Stimulated activated CD4-positive, alpha-beta T cell treated with anti-CD3 and anti-CD28 coated beads, Interleukin-15, amount 100 ng/mL, for 48 hours (primary cell): ENCODE results near the gene TRIM54.

ENCODE experiments used
- DNase-seq, 2 donors: peaks; one replicate each; pipeline ENCODE4 v3.0.0-alpha.2; 2020; ENCODE audit warnings: low read depth in 2 of 2

Gene TRIM54

DNA sequence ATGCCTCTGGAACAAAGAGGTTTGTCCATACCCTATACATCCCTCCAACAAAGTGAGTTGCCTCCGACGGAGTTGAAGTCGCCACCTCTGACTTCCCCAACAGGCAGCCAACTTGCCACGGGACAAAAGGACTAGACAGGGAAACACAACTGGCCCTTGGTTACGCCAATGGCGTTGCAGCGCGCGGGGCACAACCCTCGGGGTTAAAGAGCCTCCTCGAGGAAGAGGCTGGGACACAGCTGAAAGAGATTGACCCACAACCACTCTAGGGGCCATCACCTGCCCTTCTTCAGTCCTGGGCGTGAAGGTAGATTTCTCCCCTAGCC, 73.8 kb downstream of the TRIM54 start:
- peak in 1 of 2 donors; percentile 45 for DNase-seq

DNA sequence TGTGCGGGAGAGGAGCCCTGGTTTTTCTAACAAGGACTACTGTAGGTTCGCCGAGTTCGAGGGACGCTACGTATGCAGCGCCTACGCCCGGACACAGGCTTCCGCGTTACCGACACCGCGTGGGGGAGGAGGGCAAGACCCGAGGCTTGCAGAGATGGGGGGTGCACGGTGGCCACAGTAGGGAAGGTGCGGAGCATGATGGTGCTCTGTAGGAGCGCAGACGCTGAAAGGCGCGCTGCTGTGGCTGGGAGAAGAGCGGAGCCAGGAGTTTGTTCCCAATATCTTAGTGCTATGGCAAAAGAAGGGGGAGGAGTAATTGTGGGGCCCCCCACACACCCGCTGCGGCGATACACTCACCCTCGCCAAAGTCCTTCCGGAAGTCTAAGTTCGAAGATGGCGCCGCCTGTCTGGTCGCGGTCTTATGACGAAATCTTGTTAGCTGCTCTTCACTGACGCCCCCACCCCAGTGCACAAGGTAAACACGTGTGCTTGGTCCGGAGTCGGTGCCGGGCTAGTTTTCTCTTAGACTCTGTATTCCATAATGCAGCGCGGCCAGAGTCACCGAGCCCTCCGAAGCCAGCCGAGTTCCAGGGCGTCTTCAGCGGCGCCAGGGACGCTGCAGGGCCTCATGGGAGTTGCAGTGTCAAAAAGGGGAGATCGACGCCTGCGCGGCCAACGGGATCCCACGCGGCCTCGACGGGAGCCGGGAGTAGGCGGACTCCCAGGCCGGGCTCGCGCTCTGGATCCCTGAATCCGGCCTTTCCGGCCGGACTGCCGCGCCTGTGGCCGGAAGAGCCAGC, 74.4 kb downstream of the TRIM54 start, which contains the start of gene GTF3C2:
Gene GTF3C2, minus strand, starts transcription at position 383 of the 800 bp plus-strand sequence. CDS start 13,210 bp downstream, outside the sequence.
- peak; percentile 89 to 92 for DNase-seq
